GM21529 (cell line): ENCODE measurements around the gene SMYD4.
"Not testable (repeated sequence)": the region's sequence is repeated elsewhere in the genome, so short reads cannot be mapped to it uniquely, and the experiment has no call there.

Experiments used
- ATAC-seq: cut with Tn5 transposase; IDR thresholded peaks from one replicate; pipeline ENCODE4 v1.9.1; 2021; ENCODE audit not compliant: unreplicated experiment

Gene SMYD4

DNA sequence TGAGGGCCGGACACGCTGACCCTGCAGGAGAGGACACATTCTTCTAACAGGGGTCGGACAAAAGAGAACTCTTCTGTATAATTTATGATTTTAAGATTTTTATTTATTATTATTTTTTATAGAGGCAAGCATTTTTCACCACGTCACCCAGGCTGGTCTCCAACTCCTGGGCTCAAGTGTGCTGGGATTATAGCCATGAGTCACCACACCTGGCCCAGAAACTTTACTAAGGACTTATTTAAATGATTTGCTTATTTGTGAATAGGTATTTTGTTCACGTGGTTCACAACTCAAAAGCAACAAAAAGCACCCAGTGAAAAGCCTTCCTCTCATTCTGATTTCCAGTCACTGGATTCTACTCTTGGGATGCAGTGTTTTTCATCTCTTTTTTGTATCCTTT, 70.2 kb downstream of the SMYD4 start:
- no peak for ATAC-seq

DNA sequence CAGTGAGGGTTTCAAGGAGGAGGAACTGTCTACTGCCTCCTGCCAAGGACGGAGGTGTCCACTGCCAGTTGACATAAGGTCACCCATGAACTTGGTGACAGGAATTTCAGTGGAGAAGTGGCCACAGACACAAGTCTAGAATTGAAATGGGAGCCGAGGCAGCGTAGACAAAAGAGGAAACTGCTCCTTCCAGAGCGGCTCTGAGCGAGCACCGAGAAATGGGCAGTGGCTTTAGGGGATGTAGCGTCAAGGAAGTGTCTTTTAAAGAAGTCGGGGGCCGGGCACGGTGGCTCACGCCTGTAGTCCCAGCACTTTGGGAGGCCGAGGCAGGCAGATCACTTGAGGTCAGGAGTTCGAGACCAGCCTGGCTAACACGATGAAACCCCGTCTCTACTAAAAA, 70.9 kb downstream of the SMYD4 start:
- no peak for ATAC-seq

DNA sequence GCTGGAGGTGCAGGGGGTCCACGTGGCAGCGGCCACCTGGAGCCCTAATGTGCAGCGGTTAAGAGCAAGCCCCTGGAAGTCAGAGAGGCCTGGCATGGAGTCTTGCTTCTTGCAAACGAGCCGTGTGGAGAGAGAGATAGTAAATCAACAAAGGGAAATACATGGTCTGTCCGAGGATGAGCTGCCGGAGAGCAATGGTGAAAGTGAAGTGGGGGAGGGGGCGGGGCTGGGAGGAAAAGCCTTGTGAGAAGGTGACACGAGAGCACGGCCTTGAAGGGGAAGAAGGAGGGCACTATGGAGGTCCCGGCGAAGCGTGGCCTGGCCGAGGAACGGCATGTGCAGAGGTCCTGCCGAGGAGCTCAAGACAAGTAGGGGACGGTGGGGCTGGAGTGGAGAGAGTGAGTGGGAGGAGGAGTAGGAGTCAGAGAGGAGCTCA, 73.9 kb downstream of the SMYD4 start:
- ATAC-seq: no peak

DNA sequence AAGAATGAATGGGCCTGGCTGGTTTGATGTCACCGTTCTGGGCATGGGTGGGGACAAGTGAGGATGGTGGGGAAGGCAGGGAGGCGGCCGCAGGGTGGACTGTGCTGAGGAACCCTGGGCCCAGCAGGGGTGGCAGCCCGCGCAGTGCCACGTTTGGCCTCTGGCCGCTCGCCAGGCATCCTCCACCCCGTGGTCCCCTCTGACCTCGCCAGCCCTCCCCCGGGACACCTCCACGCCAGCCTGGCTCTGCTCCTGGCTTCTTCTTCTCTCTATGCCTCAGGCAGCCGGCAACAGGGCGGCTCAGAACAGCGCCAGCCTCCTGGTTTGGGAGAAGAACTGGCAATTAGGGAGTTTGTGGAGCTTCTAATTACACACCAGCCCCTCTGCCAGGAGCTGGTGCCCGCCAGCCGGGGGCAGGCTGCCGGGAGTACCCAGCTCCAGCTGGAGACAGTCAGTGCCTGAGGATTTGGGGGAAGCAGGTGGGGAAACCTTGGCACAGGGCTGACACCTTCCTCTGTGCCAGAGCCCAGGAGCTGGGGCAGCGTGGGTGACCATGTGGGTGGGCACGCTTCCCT, 74.4 kb downstream of the SMYD4 start:
- no peak for ATAC-seq

DNA sequence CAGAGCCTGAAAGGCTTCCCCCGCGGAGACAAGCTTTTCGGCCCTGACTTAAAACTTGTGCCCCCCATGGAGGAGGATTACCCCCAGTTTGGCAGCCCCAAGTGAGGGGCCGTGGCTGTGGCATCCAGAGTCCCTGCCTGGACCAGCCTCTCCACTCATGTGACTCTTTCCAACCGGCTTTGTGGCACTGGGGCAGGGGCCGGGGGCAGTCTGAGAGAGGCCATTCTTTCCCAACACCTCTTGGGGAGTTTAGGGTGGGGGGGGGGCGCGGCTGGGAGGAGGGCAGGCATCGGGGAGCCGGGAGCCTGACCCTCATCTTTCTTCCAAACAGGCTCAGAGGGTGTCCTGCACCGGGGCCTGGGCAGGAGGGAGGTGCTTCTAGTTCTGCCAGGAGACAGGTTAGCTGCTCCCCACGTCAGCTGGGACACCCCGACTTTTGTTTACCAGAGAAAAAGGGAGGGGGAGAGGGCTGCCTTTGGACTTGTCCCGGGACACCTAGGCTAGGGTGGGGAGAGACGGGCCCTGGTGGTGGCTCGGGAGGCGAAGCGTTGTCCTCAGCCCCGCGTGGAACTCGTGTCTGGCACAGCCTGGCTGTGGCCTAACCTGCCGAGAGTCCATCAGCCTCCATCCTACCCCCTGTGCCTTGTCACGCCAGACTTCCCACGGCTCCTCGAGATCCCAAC, 75.1 kb downstream of the SMYD4 start:
- no peak for ATAC-seq

DNA sequence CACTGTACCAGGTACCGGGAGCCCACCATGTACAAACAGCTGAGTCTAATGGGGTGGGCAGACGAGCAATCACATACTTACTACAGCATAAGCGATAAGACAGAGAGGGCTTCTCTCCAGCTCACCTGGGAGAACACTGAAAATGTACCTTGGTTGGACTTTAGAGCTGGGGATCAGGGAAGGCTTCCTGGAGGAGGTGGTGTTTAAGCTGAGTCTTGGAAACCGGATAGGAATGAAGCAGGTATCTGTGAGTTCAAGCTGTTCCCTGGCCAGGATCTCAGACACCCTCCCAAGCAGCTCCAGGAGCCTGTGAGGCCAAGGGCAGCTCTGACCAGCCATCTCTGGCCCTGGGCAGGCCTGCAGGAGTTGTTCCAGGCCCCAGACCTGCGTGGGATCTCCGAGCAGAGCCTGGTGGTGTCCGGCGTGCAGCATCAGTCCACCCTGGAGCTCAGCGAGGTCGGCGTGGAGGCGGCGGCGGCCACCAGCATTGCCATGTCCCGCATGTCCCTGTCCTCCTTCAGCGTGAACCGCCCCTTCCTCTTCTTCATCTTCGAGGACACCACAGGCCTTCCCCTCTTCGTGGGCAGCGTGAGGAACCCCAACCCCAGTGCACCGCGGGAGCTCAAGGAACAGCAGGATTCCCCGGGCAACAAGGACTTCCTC, 75.8 kb downstream of the SMYD4 start:
- no peak for ATAC-seq

DNA sequence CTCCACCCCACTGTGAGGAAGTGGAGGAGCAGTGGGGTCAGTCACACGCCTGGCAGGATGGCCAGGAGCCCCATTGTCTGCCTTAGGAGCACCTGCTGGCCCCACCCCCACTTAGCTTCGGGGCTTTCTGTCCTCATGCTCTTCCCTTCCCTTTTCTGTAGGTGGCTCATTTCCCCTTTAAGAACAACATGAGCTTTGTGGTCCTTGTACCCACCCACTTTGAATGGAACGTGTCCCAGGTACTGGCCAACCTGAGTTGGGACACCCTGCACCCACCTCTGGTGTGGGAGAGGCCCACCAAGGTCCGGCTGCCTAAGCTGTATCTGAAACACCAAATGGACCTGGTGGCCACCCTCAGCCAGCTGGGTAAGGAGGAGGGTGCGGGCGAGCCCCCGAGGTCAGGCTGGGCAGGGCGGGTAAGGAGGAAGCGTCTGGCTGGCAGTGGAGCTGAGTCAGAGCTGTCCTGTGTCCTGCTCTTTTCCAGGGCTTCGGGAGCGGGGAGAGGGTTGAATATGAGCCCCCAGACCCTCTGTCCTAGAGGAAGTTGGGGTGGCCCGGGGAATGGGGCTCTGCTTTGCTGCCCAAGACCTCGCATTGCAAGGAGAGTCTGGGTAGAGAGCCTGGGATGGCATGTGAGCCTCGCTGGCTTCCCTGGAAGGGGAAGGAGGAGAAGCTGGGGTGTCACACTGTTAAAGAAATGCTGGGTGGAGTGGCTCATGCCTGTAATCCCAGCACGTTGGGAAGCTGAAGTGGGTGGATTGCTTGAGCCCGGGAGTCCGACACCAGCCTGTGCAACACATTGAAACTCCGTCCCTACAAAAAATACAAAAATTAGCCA, 77.1 kb downstream of the SMYD4 start:
- no peak for ATAC-seq

DNA sequence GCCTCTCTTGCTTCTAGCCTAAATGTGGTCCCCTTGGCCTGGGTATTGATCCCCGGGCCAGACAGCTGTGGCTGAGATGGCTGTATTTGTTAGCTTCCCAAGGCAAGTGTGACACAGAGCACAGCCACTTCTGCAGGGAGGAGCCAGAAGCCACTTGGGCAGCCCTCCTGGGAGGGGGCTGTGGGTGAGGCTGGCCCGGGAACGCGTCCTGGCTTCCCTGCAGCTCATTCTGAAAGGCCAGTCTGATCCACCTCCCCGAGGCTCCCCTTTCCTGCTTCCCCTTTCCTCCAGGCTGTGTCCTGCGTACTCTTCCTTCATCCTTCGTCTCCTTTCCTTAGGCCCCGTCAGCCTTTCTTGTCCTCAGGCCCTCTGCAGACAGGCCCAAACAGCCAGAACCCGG, 79.1 kb downstream of the SMYD4 start:
- no peak for ATAC-seq

DNA sequence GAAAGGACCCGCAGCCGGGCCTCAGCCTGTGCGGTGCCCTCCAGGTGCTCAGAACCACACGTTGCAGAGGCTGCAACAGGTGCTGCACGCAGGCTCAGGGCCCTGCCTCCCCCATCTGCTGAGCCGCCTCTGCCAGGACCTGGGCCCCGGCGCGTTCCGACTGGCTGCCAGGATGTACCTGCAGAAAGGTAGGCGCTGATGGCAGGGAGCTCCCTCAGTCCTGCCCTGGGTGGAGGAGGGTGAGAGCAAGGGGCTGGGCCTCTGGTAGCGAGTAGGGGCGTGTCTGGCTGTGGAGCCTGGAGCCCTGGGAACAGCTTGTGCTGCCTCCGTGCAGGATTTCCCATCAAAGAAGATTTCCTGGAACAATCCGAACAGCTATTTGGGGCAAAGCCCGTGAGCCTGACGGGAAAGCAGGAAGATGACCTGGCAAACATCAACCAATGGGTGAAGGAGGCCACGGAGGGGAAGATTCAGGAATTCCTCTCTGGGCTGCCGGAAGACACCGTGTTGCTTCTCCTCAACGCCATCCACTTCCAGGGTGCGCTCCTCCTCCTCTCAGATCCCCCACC, 82.6 kb downstream of the SMYD4 start:
- no peak for ATAC-seq

DNA sequence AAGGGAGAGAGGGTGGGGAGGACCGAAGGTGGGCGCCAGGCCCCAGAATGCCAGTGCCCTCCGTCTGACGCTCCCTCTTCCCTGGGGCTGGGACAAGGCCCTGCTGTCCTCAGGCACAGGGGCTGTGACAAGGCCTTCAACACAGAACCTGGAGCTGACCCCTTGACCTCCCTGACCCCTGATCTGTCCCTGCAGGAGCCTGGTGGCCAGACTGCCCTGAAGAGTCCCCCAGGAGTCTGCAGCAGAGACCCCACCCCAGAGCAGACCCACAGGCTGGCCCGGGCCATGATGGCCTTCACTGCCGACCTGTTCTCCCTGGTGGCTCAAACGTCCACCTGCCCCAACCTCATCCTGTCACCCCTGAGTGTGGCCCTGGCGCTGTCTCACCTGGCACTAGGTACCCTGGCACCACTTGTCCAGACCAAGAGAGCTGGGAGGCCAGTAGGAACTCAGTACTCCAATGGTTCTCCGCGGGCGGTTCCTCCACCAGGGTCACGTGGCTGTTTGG, 84.1 kb downstream of the SMYD4 start:
- ATAC-seq: no peak

DNA sequence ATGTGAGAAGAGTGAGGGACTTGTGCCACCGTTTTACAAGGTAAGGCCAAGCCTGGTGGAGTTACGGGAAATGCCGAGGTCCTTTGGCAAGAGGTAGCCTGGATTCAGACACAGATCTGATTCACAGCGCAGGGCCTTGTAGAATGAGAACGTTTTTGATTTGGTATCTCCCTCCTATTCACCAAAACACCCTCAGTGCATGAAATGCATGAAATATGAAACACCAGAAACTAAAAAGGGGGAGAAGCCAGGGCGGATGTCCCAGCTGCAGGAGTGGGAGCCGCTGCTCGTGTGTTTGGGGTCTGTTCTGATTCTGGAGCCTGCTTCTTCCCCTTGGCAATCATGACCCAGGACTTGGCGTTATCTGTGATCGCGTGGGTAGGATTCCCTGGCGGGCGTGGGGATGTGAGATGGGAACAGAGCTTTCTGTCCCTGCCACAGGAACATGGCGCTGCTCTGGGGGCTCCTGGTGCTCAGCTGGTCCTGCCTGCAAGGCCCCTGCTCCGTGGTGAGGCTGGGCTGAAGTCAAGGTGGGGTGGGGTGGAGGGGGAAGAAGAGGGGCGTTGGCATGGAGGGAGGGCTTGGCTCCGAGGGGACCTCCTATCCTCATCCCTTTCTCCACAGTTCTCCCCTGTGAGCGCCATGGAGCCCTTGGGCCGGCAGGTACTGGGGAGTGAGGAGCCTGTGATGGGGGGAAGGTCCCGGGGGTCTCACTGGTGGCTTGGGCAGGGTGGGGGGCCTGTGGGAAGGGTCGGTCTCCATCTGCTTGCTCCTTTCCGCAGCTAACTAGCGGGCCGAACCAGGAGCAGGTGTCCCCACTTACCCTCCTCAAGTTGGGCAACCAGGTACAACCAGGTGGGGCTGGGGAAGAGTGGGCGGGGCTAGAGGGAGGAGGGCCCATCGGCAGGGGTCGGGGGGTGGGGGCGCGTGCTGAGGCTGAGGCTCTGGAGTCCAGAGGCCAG, 84.9 kb downstream of the SMYD4 start:
- no peak for ATAC-seq

DNA sequence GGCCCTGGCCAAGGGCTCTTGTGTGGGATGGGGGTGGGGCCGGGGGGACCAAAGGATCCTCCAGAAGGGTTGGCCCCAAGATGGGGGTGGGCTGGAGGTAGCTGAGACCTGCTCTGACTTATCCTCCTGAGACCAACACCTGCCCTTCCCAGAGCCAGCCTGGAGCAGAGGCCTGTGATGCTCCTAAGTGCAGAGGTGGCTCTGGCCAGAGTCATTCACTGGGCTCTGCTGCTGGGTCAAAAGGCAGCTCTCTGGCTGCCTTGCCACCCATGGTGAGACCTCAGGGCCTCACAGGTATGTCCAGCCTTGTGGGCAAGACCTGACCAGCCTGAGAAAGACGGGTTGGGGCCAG, 86.6 kb downstream of the SMYD4 start:
- ATAC-seq: no peak

DNA sequence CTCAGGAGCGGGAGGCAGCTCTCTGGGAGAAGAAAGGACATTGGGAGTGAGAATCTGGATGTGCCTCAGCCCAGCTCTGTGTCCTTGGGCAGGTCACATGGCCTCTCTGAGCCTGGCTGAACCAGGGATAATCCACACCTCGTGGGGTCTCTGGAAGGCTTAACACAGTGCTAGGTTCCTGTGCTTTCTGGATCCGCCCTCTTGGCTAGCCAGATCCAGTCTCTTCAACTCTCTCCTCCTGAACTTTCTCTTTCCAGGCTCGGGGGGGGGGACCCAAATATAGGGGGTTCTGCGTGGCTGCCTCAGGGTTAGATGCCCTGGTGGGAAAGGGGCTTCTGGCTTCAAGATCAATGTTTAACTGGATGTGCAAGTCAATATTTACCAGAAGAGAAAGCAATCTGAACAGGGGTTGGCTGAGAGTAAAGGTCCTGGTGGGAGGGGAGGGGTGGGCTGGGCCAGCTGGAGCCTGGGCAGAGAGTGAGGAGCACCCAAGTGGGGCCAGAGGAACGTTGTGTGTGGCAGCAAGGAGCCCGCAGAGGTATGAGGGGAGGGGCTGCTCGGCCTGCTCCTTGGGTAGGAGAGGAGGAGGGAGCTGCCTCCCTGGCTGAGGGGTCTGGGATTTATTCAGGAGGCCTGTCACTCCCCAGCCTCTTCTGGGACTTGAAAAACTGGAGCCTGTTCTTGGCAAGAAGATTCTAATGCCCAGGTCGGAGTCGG, 87.2 kb downstream of the SMYD4 start, which contains the start of gene SERPINF2:
SERPINF2 (plus strand) TSS at position 501 of the 717 bp plus-strand sequence. CDS start 2,125 bp downstream, outside the sequence.
- ATAC-seq: no peak

DNA sequence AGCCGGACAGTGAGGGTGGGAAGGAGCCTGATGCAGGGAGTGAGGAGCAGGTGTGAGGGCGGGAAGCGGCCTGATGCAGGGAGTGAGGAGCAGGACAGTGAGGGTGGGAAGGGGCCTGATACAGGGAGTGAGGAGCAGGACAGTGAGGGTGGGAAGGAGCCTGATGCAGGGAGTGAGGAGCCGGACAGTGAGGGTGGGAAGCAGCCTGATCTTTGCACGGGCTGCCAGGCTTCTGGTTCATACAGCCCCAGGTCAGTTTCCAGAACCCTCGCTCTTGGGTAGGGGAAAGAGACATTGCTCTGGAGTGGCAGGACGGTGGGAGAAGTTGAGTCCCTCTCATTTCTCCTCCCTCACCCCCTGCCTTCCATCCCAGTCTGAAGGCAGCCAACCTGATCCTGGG, 87.8 kb downstream of the SMYD4 start:
- ATAC-seq: not testable (repeated sequence)

DNA sequence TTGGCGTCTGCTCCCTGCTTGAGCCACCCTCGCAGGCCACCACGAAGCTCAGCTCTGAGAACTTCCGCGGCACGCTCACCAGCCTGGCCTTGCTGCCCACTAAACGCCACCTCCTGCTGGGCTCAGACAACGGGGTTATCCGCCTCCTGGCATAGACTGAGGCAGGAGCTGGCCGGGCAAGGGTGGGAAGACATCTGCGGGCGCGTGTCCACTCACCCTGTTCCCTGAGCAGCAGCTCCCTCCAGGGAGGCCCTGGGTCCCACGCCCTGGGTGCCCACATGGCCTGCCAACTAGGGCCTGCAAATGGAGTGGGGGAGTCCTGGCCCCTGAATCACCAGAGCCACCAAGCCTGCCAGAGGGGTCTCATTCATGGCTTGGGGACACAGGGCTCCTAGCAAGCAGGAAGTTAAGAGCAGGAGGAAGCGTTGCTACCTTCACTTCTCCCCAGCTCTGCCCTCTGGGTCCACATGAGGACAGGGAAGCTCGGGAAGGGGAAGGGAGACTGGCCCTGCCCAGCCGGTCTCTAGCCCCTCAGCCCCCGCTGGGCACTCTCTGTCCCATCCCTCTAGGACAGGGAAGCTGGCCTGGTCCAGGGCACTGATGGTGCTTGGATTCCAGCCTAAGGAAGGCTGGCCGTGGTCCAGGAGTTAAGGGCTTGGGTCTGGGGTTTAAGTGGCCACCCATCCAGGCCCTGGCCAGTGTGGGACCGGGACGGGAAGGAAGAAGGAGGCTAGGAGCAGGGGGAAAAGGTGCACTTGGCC, 92.0 kb downstream of the SMYD4 start:
- ATAC-seq: no peak

DNA sequence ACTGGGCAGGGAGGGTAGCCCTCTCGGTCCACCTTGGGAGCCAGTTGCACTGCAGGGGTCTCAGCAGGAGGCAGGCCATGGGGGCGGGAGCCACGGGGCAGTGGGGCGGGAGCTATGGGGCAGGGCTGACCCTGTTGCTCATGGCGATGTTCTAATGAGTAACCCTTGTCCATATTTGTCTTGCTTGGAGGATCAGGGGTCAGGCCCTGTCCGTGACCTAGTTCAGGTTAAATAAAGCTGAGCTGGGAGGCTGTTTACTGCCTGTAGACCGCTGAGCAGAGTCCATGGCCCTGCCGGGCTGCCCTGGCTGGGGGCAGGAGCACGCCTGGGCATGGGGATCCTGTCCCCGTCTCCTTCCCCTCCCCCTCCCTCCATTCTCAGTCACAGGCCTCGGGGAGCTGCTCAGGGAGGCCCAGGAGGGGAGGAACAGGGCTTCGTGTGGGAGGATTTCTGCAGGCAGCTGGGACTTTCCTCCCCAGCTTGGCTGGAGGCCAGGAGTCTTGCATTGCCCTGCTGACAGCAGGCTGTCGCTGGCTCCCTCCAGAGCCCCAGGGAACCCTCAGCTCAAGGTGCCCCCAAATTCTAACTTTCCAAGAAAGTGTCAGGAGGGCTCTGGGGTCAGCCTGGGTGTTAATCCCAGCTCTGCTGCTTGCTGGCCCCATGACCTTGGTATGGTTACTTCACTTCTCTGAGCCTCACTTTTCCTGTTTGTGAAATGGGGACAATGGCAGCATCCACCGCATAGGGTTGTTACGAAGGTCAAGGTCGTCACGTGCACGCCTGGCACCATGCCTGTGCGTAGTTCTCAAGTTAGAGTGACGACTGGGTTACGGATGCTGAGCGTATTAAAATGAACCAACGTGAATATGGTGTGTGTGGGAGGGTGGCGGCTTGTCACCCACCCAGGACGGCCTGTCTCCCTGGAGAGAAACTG, 93.1 kb downstream of the SMYD4 start:
- ATAC-seq: no peak

DNA sequence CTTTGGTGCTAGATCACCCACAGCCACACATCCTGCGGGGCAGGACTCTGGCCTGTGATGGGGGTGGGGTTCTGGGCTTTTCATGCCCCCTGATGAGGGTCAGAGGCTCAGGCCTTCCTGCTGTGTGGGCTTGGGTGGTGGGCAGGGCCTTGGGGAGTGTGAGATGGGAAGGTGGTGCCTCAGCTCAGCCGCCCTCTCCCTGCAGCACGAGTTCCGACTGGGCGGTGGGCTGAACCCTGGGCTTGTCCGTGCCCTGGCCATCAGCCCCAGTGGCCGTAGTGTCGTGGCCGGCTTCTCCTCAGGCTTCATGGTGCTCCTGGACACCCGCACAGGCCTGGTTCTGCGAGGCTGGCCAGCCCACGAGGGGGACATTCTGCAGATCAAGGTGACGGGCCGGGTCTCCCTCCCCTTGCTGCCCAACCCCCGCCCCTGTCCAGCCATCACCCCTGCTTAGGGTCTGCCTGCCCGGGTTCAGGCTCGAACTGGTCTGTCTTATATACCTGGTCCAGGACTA, 93.8 kb downstream of the SMYD4 start:
- no peak for ATAC-seq
